K562 (cell line): ENCODE data around the gene TMEM222. TPM values are rescaled to one million over a fixed set of nuclear protein-coding genes. Genes with fewer than 3 reads are reported as not detected.

Experiments
- KLF6 ChIP-seq: fragments of 250-450 bp; sonication (Bioruptor Pico); IDR thresholded peaks from 2 replicates; pipeline ENCODE4 v1.4.0; 2020; ENCODE audit warnings: mild to moderate bottlenecking, moderate library complexity, borderline replicate concordance
- NR2C2 ChIP-seq, 2 experiments: fragments of 200-800 bp in 1 of 2; sonication (Bioruptor generic) in 1 of 2; sonication (generic) in 1 of 2; formaldehyde crosslinking in 1 of 2; IDR thresholded peaks; 2 replicates each; pipeline versions ENCODE4 v1.6.1 to v1.8.0; 2016 to 2022; ENCODE audit warnings: mild to moderate bottlenecking in 1 of 2, missing compliant biosample characterization in 1 of 2, missing genetic modification characterization in 1 of 2, missing genetic modification reagents in 1 of 2
- RBM15 ChIP-seq: fragments of 200-400 bp; formaldehyde crosslinking; IDR thresholded peaks from 2 replicates; pipeline ENCODE4 v1.6.1; 2018; ENCODE audit warnings: mild to moderate bottlenecking, low read length, moderate library complexity; ENCODE audit not compliant: insufficient read depth
- SMAD4 ChIP-seq: fragments of 250-450 bp; sonication (Bioruptor Pico); conservative IDR thresholded peaks from 2 replicates; pipeline ENCODE4 v1.8.0; 2021; ENCODE audit warnings: inconsistent platforms, mild to moderate bottlenecking, moderate library complexity
- TFAM ChIP-seq: fragments of 250-450 bp; sonication (Bioruptor Pico); conservative IDR thresholded peaks from 2 replicates; pipeline ENCODE4 v1.5.0; 2021; ENCODE audit warnings: mild to moderate bottlenecking, moderate library complexity
- XRCC4 ChIP-seq: IDR thresholded peaks from one replicate; pipeline ENCODE4 v1.6.1; 2011; ENCODE audit not compliant: insufficient read depth, insufficient read length; ENCODE audit errors: extremely low read depth
- ZKSCAN3 ChIP-seq: fragments of 250-450 bp; sonication (Bioruptor Pico); IDR thresholded peaks from 2 replicates; pipeline ENCODE4 v1.4.0; 2020
- ZNF24 ChIP-seq: fragments of 450-650 bp; IDR thresholded peaks from 2 replicates; pipeline ENCODE4 v1.6.1; 2016
- ZNF778 ChIP-seq: fragments of 450-650 bp; formaldehyde crosslinking; IDR thresholded peaks from 2 replicates; pipeline ENCODE4 v1.4.0; 2020; ENCODE audit warnings: mild to moderate bottlenecking, moderate library complexity
- polyA plus RNA-seq, 8 experiments: library from polyadenylated mRNA; depleted of rRNA in 4 of 8; stranded (reverse) in 5 of 8; unstranded in 3 of 8; fragments of >200 nt; fragmentation: Nextera tagmentation in 2 of 8; fragmentation: Illumina TruSeq in 1 of 8; extraction: Ambion mirVana in 2 of 8; extraction: Trizol in 1 of 8; gene quantifications; 2 replicates each; pipeline versions ENCODE4 v1.2.1 to v1.2.3, GENCODE V29; 2011 to 2014; ENCODE audit warnings: inconsistent platforms in 1 of 8, missing spikeins in 1 of 8
- total RNA-seq, 7 experiments: library from RNA; depleted of rRNA in 6 of 7; stranded (reverse); fragments of >200 nt in 6 of 7; fragmentation: Illumina TruSeq in 2 of 7; extraction: Trizol in 2 of 7; gene quantifications; 2 replicates each; pipeline versions ENCODE4 v1.2.1 to v1.2.3, GENCODE V29; 2011 to 2021; ENCODE audit warnings: low replicate concordance in 1 of 7
- TF ChIP-seq, protein P1 (sequence below): sonication (generic); formaldehyde crosslinking; IDR thresholded peaks from 2 replicates; pipeline ENCODE4 v1.8.1; 2023; ENCODE audit warnings: missing genetic modification reagents, mild to moderate bottlenecking, borderline replicate concordance
- TF ChIP-seq, protein P2 (sequence below), 2 experiments: IDR thresholded peaks in 1 of 2; conservative IDR thresholded peaks in 1 of 2; 2 replicates each; pipeline ENCODE4 v1.6.1; 2016; ENCODE audit warnings: low read depth in 2 of 2, mild to moderate bottlenecking in 1 of 2, missing compliant biosample characterization in 1 of 2, missing genetic modification characterization in 1 of 2, moderate library complexity in 1 of 2
- TF ChIP-seq, protein P3 (sequence below): fragments of 450-650 bp; IDR thresholded peaks from 2 replicates; pipeline ENCODE4 v1.7.0; 2016; ENCODE audit warnings: borderline replicate concordance
- TF ChIP-seq, protein P4 (sequence below): fragments of 450-650 bp; IDR thresholded peaks from 2 replicates; pipeline ENCODE4 v1.6.1; 2016

The TMEM222 gene
- total and polyA plus RNA-seq, 9 of the 15 experiments (the other 6 are each of a cell fraction or from before 2014, with no cell fraction given): 6.9 to 48.0 (median 32.8) TPM

DNA sequence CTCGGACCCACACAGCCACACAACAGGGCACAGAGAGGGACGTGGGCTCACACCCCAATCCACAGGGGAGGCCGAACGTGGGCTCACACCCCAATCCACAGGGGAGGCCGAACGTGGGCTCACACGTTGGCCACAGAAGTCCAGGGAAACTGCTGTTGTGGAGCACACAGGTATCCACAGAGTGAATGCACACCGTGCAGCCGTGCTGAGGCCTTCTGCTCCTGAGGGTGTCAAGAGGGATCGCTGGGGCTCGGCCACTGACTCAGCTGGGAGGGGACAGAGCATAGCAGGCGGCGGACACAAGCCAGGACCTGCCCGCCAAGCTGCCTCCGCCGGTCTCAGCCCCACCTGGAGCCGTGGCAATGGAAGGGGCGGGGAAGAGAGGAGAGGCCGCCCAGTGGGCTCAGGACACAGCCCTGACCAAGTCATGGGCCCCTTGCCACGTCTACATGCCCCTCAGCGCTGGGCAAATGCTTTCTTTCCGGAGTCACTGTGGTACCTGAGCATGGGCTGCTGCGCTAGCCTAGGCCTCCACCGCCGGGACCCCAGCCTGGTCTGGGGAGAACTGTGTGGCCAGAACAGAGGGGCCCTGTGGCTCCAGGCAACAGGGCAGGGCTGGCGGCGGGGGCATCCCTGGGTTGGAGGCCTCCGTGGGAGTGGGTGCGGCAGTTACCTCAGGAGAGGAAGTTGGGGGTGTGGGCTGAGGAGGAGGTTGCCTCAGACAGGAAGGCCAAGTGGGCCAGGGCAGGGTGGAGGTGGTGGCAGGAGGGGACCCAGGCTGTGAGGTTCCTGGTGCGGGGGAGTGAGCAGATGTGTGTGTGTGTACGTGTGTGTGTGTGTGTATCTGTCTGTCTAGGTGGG is 21.0 kb downstream of the TMEM222 start (continued):
- TF ChIP-seq, protein P1, sequence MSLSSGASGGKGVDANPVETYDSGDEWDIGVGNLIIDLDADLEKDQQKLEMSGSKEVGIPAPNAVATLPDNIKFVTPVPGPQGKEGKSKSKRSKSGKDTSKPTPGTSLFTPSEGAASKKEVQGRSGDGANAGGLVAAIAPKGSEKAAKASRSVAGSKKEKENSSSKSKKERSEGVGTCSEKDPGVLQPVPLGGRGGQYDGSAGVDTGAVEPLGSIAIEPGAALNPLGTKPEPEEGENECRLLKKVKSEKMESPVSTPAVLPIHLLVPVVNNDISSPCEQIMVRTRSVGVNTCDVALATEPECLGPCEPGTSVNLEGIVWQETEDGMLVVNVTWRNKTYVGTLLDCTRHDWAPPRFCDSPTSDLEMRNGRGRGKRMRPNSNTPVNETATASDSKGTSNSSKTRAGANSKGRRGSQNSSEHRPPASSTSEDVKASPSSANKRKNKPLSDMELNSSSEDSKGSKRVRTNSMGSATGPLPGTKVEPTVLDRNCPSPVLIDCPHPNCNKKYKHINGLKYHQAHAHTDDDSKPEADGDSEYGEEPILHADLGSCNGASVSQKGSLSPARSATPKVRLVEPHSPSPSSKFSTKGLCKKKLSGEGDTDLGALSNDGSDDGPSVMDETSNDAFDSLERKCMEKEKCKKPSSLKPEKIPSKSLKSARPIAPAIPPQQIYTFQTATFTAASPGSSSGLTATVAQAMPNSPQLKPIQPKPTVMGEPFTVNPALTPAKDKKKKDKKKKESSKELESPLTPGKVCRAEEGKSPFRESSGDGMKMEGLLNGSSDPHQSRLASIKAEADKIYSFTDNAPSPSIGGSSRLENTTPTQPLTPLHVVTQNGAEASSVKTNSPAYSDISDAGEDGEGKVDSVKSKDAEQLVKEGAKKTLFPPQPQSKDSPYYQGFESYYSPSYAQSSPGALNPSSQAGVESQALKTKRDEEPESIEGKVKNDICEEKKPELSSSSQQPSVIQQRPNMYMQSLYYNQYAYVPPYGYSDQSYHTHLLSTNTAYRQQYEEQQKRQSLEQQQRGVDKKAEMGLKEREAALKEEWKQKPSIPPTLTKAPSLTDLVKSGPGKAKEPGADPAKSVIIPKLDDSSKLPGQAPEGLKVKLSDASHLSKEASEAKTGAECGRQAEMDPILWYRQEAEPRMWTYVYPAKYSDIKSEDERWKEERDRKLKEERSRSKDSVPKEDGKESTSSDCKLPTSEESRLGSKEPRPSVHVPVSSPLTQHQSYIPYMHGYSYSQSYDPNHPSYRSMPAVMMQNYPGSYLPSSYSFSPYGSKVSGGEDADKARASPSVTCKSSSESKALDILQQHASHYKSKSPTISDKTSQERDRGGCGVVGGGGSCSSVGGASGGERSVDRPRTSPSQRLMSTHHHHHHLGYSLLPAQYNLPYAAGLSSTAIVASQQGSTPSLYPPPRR (CRISPR knock-in tag): no peak
- TF ChIP-seq NR2C2 (CRISPR knock-in tag; IDR thresholded peaks at IDR 0.05) (peak; percentile 64; the same call in 1 of the 2 replicates), NR2C2 (tag; IDR thresholded peaks at IDR 0.05) (0 out of 2 replicates have a peak, but pooled peaks have one; percentile 15), ZKSCAN3 (CRISPR knock-in tag) (no peak), KLF6 (CRISPR knock-in tag) (no peak), XRCC4 (no peak), TFAM (CRISPR knock-in tag) (no peak), SMAD4 (no peak; the same call in 1 of the 2 replicates), ZNF778 (CRISPR knock-in tag) (no peak), ZNF24 (no peak), RBM15 (no peak)
- TF ChIP-seq, protein P2, sequence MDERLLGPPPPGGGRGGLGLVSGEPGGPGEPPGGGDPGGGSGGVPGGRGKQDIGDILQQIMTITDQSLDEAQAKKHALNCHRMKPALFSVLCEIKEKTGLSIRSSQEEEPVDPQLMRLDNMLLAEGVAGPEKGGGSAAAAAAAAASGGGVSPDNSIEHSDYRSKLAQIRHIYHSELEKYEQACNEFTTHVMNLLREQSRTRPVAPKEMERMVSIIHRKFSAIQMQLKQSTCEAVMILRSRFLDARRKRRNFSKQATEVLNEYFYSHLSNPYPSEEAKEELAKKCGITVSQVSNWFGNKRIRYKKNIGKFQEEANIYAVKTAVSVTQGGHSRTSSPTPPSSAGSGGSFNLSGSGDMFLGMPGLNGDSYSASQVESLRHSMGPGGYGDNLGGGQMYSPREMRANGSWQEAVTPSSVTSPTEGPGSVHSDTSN (CRISPR knock-in tag; IDR thresholded peaks at IDR 0.05; ENCODE audit: low read depth): no peak
- TF ChIP-seq, protein P2 (tag; conservative IDR thresholded peaks at IDR 0.05; ENCODE audit: low read depth): no peak
- TF ChIP-seq, protein P3, sequence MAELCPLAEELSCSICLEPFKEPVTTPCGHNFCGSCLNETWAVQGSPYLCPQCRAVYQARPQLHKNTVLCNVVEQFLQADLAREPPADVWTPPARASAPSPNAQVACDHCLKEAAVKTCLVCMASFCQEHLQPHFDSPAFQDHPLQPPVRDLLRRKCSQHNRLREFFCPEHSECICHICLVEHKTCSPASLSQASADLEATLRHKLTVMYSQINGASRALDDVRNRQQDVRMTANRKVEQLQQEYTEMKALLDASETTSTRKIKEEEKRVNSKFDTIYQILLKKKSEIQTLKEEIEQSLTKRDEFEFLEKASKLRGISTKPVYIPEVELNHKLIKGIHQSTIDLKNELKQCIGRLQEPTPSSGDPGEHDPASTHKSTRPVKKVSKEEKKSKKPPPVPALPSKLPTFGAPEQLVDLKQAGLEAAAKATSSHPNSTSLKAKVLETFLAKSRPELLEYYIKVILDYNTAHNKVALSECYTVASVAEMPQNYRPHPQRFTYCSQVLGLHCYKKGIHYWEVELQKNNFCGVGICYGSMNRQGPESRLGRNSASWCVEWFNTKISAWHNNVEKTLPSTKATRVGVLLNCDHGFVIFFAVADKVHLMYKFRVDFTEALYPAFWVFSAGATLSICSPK: no peak
- TF ChIP-seq, protein P4, sequence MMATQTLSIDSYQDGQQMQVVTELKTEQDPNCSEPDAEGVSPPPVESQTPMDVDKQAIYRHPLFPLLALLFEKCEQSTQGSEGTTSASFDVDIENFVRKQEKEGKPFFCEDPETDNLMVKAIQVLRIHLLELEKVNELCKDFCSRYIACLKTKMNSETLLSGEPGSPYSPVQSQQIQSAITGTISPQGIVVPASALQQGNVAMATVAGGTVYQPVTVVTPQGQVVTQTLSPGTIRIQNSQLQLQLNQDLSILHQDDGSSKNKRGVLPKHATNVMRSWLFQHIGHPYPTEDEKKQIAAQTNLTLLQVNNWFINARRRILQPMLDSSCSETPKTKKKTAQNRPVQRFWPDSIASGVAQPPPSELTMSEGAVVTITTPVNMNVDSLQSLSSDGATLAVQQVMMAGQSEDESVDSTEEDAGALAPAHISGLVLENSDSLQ: no peak
